ENCODE results near the gene ADAMTS3. TPM values are rescaled to one million over a fixed set of nuclear protein-coding genes. Genes with fewer than 3 reads are reported as not detected.

The ADAMTS3 gene
- total and polyA plus RNA-seq, 9 of the 15 experiments (the other 6 are each of a cell fraction or from before 2014, with no cell fraction given) = 4.0 to 18.0 (median 12.1) TPM

DNA sequence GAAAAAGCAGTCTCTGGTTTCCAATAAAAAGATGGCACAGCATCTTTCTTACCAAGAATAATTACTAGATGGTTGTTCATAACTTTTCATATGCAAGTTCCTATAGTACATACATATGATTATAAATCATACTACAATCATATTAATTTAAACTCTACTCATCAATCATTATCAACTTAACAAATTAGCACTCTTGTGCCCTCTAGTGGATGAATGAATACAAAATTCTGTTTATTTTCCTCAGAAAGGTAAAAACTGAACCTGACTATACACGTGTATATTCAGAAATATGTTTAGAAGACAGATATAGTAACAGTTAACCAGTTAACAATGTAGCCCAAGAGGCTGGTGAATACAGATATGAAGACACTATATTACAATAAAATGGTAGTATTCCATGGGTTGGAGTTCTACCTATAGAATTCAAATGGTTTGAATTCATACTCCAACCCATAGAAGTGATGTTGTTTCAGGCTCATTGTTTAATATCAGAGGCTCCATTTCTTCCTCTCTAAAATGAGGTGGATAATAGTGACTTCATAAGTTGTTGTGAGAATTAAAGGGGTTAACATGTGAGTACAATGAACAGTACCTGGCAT lies 100.0 kb downstream of the ADAMTS3 start:
- peaks cover 0 to 14% of the 10 kb centered on the region in 2 experiments; a peak in 2 of 5 replicates for H3K4me1 ChIP-seq (replicated peaks in 1 of 2; ENCODE audit: control insufficient read depth in 2 of 2, insufficient read depth in 2 of 2, low read length in 2 of 2)
- no TSS peak for BruUV-seq (replicated peaks)
- WGBS (ENCODE audit: insufficient coverage, low coverage, missing lambda C conversion rate) = 0% methylated on average over 1 of the region's 1 CpG
- H2AFZ ChIP-seq (ENCODE audit: low read depth, low read length) = no peak overlapping the region
- H4K20me1 ChIP-seq (replicated peaks; ENCODE audit: control insufficient read depth, insufficient read depth, low read length) = no peaks in the 10 kb centered on the region
- H3K36me3 ChIP-seq (ENCODE audit: control insufficient read depth, insufficient read depth, low read length) = no peaks in the 10 kb centered on the region; the same call in 2 of the 3 replicates
- no peaks in the 10 kb centered on the region for H3K27me3 ChIP-seq (ENCODE audit: control insufficient read depth in 2 of 2, insufficient read depth in 2 of 2, low read length in 2 of 2)
- H3K27ac ChIP-seq (ENCODE audit: extremely low read depth, low read depth, low read length) = no peak overlapping the region
- POLR2A ChIA-PET = interaction anchor here (1.0 kb wide), 1 partner anchor 14 kb away, joined by 3 read pairs; no protein-coding TSS in a partner anchor
- ATAC-seq (no peak), FAIRE-seq (no peak), DNase-seq (ENCODE audit: extremely low read depth in 1 of 4, low spot score in 3 of 4) (peak in 3 of 4 experiments; percentile 9 to 40 (median 10))
- in situ Hi-C loops (cut with MboI) = no loop called here
- intact Hi-C loops (cut with micrococcal nuclease) = loop anchor here (1.0 to 5.0 kb wide), 2 partner anchors 142 to 173 kb away; no protein-coding TSS in a partner anchor
- H3K9me1 ChIP-seq (ENCODE audit: control insufficient read depth, insufficient read depth, low read length) = no peaks in the 10 kb centered on the region
- H3K4me2 ChIP-seq (ENCODE audit: insufficient read depth, low read length) = no peak overlapping the region
- no peak overlapping the region for H3K9ac ChIP-seq (ENCODE audit: insufficient read depth in 1 of 2, low read depth in 2 of 2, low read length in 2 of 2)
- CTCF ChIA-PET (ENCODE audit: low intra/inter-chr PET ratio) = interaction anchor here (0.8 to 2.6 kb wide), 4 partner anchors 142 to 1760 kb away, joined by 3 to 16 read pairs (median 4); no protein-coding TSS in a partner anchor
- no peaks in the 10 kb centered on the region for H3K9me3 ChIP-seq (replicated peaks; ENCODE audit: control insufficient read depth, insufficient read depth, low read depth, low read length)
- peaks cover 47% of the 10 kb centered on the region for H3K79me2 ChIP-seq (ENCODE audit: control insufficient read depth, insufficient read depth, low read length)
- H3K4me3 ChIP-seq = no peak overlapping the region
- TF ChIP-seq RBM25 (IDR thresholded peaks at IDR 0.05; ENCODE audit: low read depth, low read length, severe bottlenecking) (peak; percentile 25), RAD21 (CRISPR knock-in tag; conservative IDR thresholded peaks at IDR 0.05 in 1 of 2, IDR thresholded peaks at IDR 0.05 in 1 of 2) (peak; percentile 29 to 58; a peak in 3 of 4 replicates), ZNF583 (CRISPR knock-in tag; IDR thresholded peaks at IDR 0.05) (no peak), PCBP2 (IDR thresholded peaks at IDR 0.05; ENCODE audit: low read depth, low read length, poor library complexity, severe bottlenecking) (no peak), SMC3 (conservative IDR thresholded peaks at IDR 0.05; ENCODE audit: insufficient read depth, low read depth, low read length) (0 out of 2 replicates have a peak, but pooled peaks have one; percentile 11), MEIS2 (IDR thresholded peaks at IDR 0.05; ENCODE audit: partially characterized antibody) (peak; percentile 74)
- TF ChIP-seq, protein P1, sequence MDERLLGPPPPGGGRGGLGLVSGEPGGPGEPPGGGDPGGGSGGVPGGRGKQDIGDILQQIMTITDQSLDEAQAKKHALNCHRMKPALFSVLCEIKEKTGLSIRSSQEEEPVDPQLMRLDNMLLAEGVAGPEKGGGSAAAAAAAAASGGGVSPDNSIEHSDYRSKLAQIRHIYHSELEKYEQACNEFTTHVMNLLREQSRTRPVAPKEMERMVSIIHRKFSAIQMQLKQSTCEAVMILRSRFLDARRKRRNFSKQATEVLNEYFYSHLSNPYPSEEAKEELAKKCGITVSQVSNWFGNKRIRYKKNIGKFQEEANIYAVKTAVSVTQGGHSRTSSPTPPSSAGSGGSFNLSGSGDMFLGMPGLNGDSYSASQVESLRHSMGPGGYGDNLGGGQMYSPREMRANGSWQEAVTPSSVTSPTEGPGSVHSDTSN (CRISPR knock-in tag; IDR thresholded peaks at IDR 0.05; ENCODE audit: low read depth) = no peak
- TF ChIP-seq, protein P1 (tag; conservative IDR thresholded peaks at IDR 0.05; ENCODE audit: low read depth) = peak; percentile 88
- TF ChIP-seq, protein P2, sequence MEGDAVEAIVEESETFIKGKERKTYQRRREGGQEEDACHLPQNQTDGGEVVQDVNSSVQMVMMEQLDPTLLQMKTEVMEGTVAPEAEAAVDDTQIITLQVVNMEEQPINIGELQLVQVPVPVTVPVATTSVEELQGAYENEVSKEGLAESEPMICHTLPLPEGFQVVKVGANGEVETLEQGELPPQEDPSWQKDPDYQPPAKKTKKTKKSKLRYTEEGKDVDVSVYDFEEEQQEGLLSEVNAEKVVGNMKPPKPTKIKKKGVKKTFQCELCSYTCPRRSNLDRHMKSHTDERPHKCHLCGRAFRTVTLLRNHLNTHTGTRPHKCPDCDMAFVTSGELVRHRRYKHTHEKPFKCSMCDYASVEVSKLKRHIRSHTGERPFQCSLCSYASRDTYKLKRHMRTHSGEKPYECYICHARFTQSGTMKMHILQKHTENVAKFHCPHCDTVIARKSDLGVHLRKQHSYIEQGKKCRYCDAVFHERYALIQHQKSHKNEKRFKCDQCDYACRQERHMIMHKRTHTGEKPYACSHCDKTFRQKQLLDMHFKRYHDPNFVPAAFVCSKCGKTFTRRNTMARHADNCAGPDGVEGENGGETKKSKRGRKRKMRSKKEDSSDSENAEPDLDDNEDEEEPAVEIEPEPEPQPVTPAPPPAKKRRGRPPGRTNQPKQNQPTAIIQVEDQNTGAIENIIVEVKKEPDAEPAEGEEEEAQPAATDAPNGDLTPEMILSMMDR (IDR thresholded peaks at IDR 0.05 in 2 of 3, conservative IDR thresholded peaks at IDR 0.05 in 1 of 3; ENCODE audit: insufficient read depth in 2 of 3, low read depth in 1 of 3, low read length in 3 of 3) = peak in 2 of 3 experiments; percentile 29 to 53; a peak in 3 of 6 replicates
- TF ChIP-seq, protein P3, sequence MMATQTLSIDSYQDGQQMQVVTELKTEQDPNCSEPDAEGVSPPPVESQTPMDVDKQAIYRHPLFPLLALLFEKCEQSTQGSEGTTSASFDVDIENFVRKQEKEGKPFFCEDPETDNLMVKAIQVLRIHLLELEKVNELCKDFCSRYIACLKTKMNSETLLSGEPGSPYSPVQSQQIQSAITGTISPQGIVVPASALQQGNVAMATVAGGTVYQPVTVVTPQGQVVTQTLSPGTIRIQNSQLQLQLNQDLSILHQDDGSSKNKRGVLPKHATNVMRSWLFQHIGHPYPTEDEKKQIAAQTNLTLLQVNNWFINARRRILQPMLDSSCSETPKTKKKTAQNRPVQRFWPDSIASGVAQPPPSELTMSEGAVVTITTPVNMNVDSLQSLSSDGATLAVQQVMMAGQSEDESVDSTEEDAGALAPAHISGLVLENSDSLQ (IDR thresholded peaks at IDR 0.05) = peak; percentile 57

All from K562 (cell line).